Suprapubic skin (tissue), 4 donors: Measurements from ENCODE around the gene LATS2. TPM values are rescaled to one million over a fixed set of nuclear protein-coding genes. Genes with fewer than 3 reads are reported as not detected.

Experiments
- DNase-seq, 2 donors: peaks; one replicate each; pipeline ENCODE4 v3.0.0-alpha.2; 2019; ENCODE audit warnings: low spot score in 2 of 2
- H3K27ac ChIP-seq: fragments of 200-600 bp; sonication (generic); one replicate; pipeline ENCODE4 v1.5.1; 2019
- H3K27me3 ChIP-seq: fragments of 200-600 bp; sonication (generic); one replicate; pipeline ENCODE4 v1.5.1; 2019
- H3K36me3 ChIP-seq: fragments of 200-600 bp; sonication (generic); one replicate; pipeline ENCODE4 v1.5.1; 2019
- H3K4me1 ChIP-seq: fragments of 200-600 bp; sonication (generic); one replicate; pipeline ENCODE4 v1.5.1; 2019
- H3K4me3 ChIP-seq: fragments of 200-600 bp; sonication (generic); one replicate; pipeline ENCODE4 v1.5.1; 2019; ENCODE audit warnings: mild to moderate bottlenecking
- H3K9me3 ChIP-seq: fragments of 200-600 bp; sonication (generic); one replicate; pipeline ENCODE4 v1.5.1; 2019
- EP300 ChIP-seq: sonication (generic); formaldehyde crosslinking; IDR thresholded peaks from one replicate; pipeline ENCODE4 v1.6.1; 2017; ENCODE audit warnings: antibody characterized with exemption
- POLR2A ChIP-seq, 2 donors: fragments of 450-650 bp; IDR thresholded peaks; one replicate each; pipeline ENCODE4 v1.6.1; 2017; ENCODE audit warnings: antibody characterized with exemption in 2 of 2, mild to moderate bottlenecking in 2 of 2, moderate library complexity in 2 of 2
- POLR2AphosphoS5 ChIP-seq, 3 donors: sonication (generic); formaldehyde crosslinking; IDR thresholded peaks; one replicate each; pipeline ENCODE4 v1.6.1; 2017; ENCODE audit warnings: antibody characterized with exemption in 3 of 3
- WGBS: methylation state at CpG from one replicate; pipeline ENCODE4 v1.1.5; 2018; 5-methylcytosine and 5-hydroxymethylcytosine counted together
- total RNA-seq, 4 donors: library from RNA; depleted of rRNA; stranded (reverse); fragments of >200 nt; gene quantifications; one replicate each; pipeline ENCODE4 v1.1.0, GENCODE V29; 2016
- TF ChIP-seq, protein P1 (sequence below), 2 donors: fragments of 200-600 bp in 1 of 2; fragments of 450-650 bp in 1 of 2; sonication (generic) in 1 of 2; IDR thresholded peaks; one replicate each; pipeline ENCODE4 v1.5.1; 2016 to 2019; ENCODE audit warnings: antibody characterized with exemption in 2 of 2, mild to moderate bottlenecking in 1 of 2, moderate library complexity in 1 of 2

The LATS2 gene
- total RNA-seq, 4 donors from 2014 or later = 11.5 to 21.6 (median 16.3) TPM

GRCh38 chr13:21077788-21078353 lies 16.5 kb upstream of the LATS2 start:
- Histone ChIP-seq H3K4me1 (peaks cover 30% of the 10 kb centered on the region), H3K36me3 (no peaks in the 10 kb centered on the region), H3K27me3 (no peaks in the 10 kb centered on the region), H3K9me3 (no peaks in the 10 kb centered on the region), H3K4me3 (no peak overlapping the region), H3K27ac (no peak overlapping the region)
- WGBS = 97% methylated on average over 23 of the region's 24 CpGs
- TF ChIP-seq EP300 = no peak
- TF ChIP-seq, protein P1, sequence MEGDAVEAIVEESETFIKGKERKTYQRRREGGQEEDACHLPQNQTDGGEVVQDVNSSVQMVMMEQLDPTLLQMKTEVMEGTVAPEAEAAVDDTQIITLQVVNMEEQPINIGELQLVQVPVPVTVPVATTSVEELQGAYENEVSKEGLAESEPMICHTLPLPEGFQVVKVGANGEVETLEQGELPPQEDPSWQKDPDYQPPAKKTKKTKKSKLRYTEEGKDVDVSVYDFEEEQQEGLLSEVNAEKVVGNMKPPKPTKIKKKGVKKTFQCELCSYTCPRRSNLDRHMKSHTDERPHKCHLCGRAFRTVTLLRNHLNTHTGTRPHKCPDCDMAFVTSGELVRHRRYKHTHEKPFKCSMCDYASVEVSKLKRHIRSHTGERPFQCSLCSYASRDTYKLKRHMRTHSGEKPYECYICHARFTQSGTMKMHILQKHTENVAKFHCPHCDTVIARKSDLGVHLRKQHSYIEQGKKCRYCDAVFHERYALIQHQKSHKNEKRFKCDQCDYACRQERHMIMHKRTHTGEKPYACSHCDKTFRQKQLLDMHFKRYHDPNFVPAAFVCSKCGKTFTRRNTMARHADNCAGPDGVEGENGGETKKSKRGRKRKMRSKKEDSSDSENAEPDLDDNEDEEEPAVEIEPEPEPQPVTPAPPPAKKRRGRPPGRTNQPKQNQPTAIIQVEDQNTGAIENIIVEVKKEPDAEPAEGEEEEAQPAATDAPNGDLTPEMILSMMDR (IDR thresholded peaks at IDR 0.05) = no peak
- no peak for TF ChIP-seq POLR2A (IDR thresholded peaks at IDR 0.05)
- no peak for TF ChIP-seq POLR2AphosphoS5 (IDR thresholded peaks at IDR 0.05)
- no peak for DNase-seq

GRCh38 chr13:21077076-21077787 lies 15.8 kb upstream of the LATS2 start:
- Histone ChIP-seq H3K9me3 (no peaks in the 10 kb centered on the region), H3K27me3 (no peaks in the 10 kb centered on the region), H3K4me1 (peaks cover 30% of the 10 kb centered on the region), H3K27ac (no peak overlapping the region), H3K4me3 (no peak overlapping the region), H3K36me3 (no peaks in the 10 kb centered on the region)
- WGBS = 96% methylated on average over 20 of the region's 20 CpGs
- no peak for DNase-seq
- TF ChIP-seq POLR2AphosphoS5 (IDR thresholded peaks at IDR 0.05) (no peak), EP300 (no peak), POLR2A (IDR thresholded peaks at IDR 0.05) (no peak)
- TF ChIP-seq, protein P1 (IDR thresholded peaks at IDR 0.05) = no peak

DNA sequence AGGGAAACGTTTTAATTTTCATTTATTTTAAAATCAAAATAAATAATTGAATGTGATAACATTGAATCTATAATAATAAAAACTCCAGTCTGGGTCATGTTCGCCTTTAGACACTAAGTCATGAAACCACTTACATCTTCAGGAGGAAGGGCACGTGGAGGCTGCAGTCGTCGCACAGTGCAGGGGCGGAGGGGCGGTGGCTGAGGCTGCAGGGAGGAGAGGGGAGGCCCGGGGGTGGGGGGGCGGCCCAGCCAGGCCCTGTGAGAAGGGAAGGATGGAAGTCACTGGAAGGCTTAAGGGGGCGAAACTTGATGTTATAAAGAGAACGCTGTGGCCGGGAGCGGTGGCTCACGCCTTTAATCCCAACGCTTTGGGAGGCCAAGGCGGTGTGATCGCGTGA lies 14.9 kb upstream of the LATS2 start:
- H3K27ac ChIP-seq = no peak overlapping the region
- TF ChIP-seq, protein P1 (IDR thresholded peaks at IDR 0.05) = no peak
- TF ChIP-seq POLR2A (IDR thresholded peaks at IDR 0.05) = no peak
- no peak for TF ChIP-seq EP300
- no peak for TF ChIP-seq POLR2AphosphoS5 (IDR thresholded peaks at IDR 0.05)
- H3K4me3 ChIP-seq = peak overlapping the region; percentile 50
- no peaks in the 10 kb centered on the region for H3K9me3 ChIP-seq
- H3K4me1 ChIP-seq = peaks cover 30% of the 10 kb centered on the region
- WGBS = 74% methylated on average over 18 of the region's 18 CpGs
- H3K27me3 ChIP-seq = no peaks in the 10 kb centered on the region
- no peak for DNase-seq
- no peaks in the 10 kb centered on the region for H3K36me3 ChIP-seq

GRCh38 chr13:21075379-21076249 lies 14.2 kb upstream of the LATS2 start:
- WGBS = 8% methylated on average over 33 of the region's 64 CpGs
- peaks cover 35% of the 10 kb centered on the region for H3K4me1 ChIP-seq
- no peaks in the 10 kb centered on the region for H3K27me3 ChIP-seq
- DNase-seq = peak in 1 of 2 donors; percentile 64
- peak overlapping the region; percentile 50 for H3K4me3 ChIP-seq
- TF ChIP-seq POLR2AphosphoS5 (IDR thresholded peaks at IDR 0.05) (no peak), EP300 (no peak), POLR2A (IDR thresholded peaks at IDR 0.05) (no peak)
- TF ChIP-seq, protein P1 (IDR thresholded peaks at IDR 0.05) = no peak
- no peaks in the 10 kb centered on the region for H3K36me3 ChIP-seq
- H3K9me3 ChIP-seq = no peaks in the 10 kb centered on the region
- H3K27ac ChIP-seq = peak overlapping the region; percentile 61

DNA sequence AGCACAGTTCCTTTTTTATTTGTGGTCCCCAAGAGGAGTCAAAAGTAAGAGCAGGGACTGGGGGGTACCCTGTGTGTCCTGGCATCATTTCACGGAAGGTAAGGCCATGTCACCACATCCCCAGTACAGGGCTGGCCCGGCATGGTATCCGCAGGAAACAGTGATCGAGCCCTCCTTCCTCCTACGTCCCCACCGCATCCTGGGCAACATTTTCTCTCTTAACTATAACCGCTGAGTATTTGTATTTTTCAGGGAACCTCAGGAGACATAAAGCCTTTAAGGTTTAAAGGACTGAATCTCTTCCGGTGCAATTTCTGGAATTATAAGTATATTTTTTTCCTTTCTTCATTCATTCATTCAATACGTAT lies 13.6 kb upstream of the LATS2 start:
- Histone ChIP-seq H3K27ac (peak overlapping the region; percentile 61), H3K36me3 (no peaks in the 10 kb centered on the region), H3K4me1 (peaks cover 30% of the 10 kb centered on the region), H3K4me3 (peak overlapping the region; percentile 50), H3K9me3 (no peaks in the 10 kb centered on the region), H3K27me3 (no peaks in the 10 kb centered on the region)
- no peak for DNase-seq
- WGBS = 50% methylated on average over 9 of the region's 9 CpGs
- TF ChIP-seq POLR2AphosphoS5 (IDR thresholded peaks at IDR 0.05) = no peak
- TF ChIP-seq EP300 = no peak
- no peak for TF ChIP-seq POLR2A (IDR thresholded peaks at IDR 0.05)
- TF ChIP-seq, protein P1 (IDR thresholded peaks at IDR 0.05) = no peak
